Mesothelial cell of epicardium (in vitro differentiated cells): Measurements from ENCODE around the gene CTNNA2. TPM values are rescaled to one million over a fixed set of nuclear protein-coding genes. Genes with fewer than 3 reads are reported as not detected.

ENCODE experiments used
- DNase-seq, 2 experiments: peaks; one replicate each; pipeline ENCODE4 v3.0.0; 2021; ENCODE audit warnings: low spot score in 2 of 2; ENCODE audit not compliant: unreplicated experiment in 2 of 2
- H3K27ac Mint-ChIP-seq: 2 replicates; pipeline ENCODE4 v1.8.0; 2021; ENCODE audit warnings: mixed read lengths
- H3K27me3 Mint-ChIP-seq: 2 replicates; pipeline ENCODE4 v1.8.0; 2021; ENCODE audit warnings: low read depth, mixed read lengths
- H3K36me3 Mint-ChIP-seq: 2 replicates; pipeline ENCODE4 v1.8.0; 2021; ENCODE audit warnings: mixed read lengths
- H3K4me1 Mint-ChIP-seq: 2 replicates; pipeline ENCODE4 v1.8.0; 2021; ENCODE audit warnings: mixed read lengths
- H3K4me3 Mint-ChIP-seq: 2 replicates; pipeline ENCODE4 v1.8.0; 2021; ENCODE audit warnings: mild to moderate bottlenecking, moderate library complexity, mixed read lengths
- H3K9me3 Mint-ChIP-seq: 2 replicates; pipeline ENCODE4 v1.8.0; 2021; ENCODE audit warnings: mixed read lengths
- total RNA-seq: library from RNA; stranded (reverse); gene quantifications from 3 replicates; pipeline ENCODE4 v1.2.1, GENCODE V29; 2021
- TF ChIP-seq, protein P1 (sequence below): fragments of 200-600 bp; sonication (generic); IDR thresholded peaks from one replicate; pipeline ENCODE4 v1.5.0; 2021; ENCODE audit warnings: antibody characterized with exemption; ENCODE audit not compliant: unreplicated experiment

The CTNNA2 gene
- total RNA-seq, 1 donor from 2014 or later, result 4.9 TPM

DNA sequence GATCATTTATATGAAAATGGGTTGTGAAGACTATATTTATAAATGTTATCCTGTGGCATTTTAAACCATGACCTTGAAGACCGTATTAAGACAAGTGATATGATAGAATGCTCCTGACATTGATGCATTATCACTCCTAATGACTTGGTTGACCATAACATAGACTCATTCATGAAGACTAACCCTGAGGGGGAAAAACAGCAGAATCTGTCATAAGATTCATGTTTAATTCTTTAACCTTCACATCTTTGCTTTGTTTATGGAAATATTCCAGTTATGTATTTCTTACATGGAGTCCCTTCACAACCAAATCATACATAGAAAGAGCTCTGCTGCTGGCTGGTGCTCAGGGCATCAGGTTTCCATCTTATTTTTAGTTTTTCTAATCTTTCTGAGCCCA lies 78.4 kb downstream of the CTNNA2 start:
- H3K36me3 Mint-ChIP-seq, result no peaks in the 10 kb centered on the region
- no peak overlapping the region for H3K27ac Mint-ChIP-seq
- H3K9me3 Mint-ChIP-seq, result no peaks in the 10 kb centered on the region
- no peak overlapping the region for H3K4me3 Mint-ChIP-seq
- H3K4me1 Mint-ChIP-seq, result no peaks in the 10 kb centered on the region
- peaks cover 2% of the 10 kb centered on the region for H3K27me3 Mint-ChIP-seq
- TF ChIP-seq, protein P1, sequence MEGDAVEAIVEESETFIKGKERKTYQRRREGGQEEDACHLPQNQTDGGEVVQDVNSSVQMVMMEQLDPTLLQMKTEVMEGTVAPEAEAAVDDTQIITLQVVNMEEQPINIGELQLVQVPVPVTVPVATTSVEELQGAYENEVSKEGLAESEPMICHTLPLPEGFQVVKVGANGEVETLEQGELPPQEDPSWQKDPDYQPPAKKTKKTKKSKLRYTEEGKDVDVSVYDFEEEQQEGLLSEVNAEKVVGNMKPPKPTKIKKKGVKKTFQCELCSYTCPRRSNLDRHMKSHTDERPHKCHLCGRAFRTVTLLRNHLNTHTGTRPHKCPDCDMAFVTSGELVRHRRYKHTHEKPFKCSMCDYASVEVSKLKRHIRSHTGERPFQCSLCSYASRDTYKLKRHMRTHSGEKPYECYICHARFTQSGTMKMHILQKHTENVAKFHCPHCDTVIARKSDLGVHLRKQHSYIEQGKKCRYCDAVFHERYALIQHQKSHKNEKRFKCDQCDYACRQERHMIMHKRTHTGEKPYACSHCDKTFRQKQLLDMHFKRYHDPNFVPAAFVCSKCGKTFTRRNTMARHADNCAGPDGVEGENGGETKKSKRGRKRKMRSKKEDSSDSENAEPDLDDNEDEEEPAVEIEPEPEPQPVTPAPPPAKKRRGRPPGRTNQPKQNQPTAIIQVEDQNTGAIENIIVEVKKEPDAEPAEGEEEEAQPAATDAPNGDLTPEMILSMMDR, result no peak
- no peak for DNase-seq

DNA sequence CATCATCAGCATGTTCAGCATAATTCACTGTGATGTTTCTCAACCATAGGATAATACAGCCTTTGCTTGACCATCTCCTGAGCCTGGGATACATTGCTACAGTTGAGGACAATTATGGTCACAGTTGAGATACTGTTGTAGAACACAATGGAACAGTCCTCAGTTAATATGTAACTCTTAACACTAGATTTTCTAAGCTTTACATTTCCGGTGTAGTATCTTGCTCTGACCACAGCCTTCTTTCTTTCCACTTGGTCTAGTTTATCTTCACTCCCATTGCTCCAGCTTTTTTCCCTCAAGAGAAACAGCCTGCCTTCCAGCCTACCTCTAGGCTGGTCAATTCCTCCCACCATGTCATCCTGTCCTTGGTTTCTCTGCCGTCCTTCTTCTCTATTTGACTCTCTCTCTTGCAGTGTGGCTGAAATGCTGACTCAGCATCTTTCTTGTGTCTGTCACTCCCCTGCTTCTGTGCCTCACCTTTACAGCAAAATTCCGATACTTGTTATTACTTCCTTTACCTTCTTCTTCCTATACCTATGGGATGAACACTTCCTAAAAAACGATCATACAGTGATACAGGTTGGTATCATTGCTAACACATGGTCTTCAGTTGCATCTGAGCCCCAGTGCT lies 80.5 kb downstream of the CTNNA2 start:
- Mint-ChIP-seq H3K27ac (no peak overlapping the region), H3K27me3 (peaks cover 2% of the 10 kb centered on the region), H3K4me3 (no peak overlapping the region), H3K9me3 (no peaks in the 10 kb centered on the region), H3K4me1 (no peaks in the 10 kb centered on the region), H3K36me3 (no peaks in the 10 kb centered on the region)
- DNase-seq, result no peak
- TF ChIP-seq, protein P1, result no peak

DNA sequence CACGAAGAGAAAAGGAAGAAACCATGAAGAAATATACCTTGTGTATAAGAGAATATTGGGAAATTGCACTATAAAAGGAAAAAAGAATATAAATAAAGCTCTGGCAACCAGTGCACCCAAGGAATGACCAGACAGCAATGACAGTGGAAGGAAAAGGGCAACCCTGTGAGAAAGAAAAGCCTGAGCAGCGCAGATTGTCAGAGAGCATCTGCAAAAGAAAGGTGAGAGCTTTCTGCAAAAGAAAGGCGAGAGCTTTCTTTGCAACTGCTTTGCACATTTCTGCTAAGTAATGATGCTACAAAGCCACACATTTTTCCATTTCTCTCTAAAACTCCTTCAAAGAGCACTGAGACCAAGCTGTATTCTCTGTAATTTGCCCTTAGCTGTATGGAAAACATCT lies 83.6 kb downstream of the CTNNA2 start:
- no peak overlapping the region for H3K4me3 Mint-ChIP-seq
- peaks cover 2% of the 10 kb centered on the region for H3K27me3 Mint-ChIP-seq
- no peaks in the 10 kb centered on the region for H3K9me3 Mint-ChIP-seq
- TF ChIP-seq, protein P1, result no peak
- H3K27ac Mint-ChIP-seq, result no peak overlapping the region
- no peaks in the 10 kb centered on the region for H3K36me3 Mint-ChIP-seq
- no peak for DNase-seq
- H3K4me1 Mint-ChIP-seq, result no peaks in the 10 kb centered on the region

DNA sequence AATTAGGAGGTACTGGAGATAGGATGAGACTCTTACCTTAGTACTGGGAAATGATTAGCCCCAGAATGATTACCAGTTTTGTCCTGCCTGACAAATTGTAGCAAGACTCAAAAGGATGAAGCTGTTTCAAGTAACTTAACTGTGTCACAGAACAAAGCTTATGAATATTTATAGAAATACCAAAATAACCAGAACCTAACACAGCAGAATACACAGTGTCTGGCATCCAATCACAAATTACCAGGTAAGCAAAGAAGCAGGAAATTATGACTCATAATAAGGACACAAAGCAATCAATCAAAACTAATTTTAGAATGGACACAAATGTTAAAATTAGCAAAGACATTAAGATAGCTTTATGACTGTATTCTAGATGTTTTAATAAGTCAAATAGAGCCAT lies 91.9 kb downstream of the CTNNA2 start:
- no peak overlapping the region for H3K4me3 Mint-ChIP-seq

DNA sequence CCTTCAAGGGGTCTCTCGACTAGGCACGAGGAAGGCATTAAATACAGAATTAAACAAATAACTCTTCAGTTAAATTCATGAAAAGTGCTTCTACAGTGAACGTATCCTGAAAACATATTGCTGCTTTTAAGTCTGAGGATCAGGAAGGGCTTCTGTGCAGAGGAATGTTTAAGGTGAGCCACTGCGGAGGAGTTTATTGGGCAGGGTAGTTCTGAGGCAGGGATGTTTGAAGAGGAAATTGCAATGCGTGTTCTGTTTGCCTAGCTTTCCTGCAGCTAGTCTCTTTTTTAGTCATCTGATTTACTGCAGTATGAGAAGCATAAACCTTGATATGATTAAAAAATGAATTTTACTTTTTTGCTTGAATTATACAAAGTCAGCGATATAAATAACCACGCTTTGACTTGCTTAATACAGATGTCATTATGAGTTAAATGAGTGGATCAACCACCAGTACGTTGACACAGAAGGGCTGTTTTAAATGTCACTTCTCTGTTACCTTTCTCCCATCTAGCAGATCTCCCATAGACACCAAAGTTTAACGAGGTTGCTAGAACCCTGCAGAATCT lies 98.7 kb downstream of the CTNNA2 start:
- H3K27ac Mint-ChIP-seq, result no peak overlapping the region
- no peaks in the 10 kb centered on the region for H3K9me3 Mint-ChIP-seq
- H3K4me3 Mint-ChIP-seq, result no peak overlapping the region

More for the DNA sequence above, 91.9 kb downstream of the CTNNA2 start:
- Mint-ChIP-seq H3K4me1 (no peaks in the 10 kb centered on the region), H3K27ac (no peak overlapping the region), H3K9me3 (no peaks in the 10 kb centered on the region), H3K27me3 (no peaks in the 10 kb centered on the region), H3K36me3 (no peaks in the 10 kb centered on the region)
- TF ChIP-seq, protein P1, result no peak
- no peak for DNase-seq

More for the DNA sequence above, 98.7 kb downstream of the CTNNA2 start:
- no peaks in the 10 kb centered on the region for H3K27me3 Mint-ChIP-seq
- TF ChIP-seq, protein P1, result no peak
- no peak for DNase-seq
- no peaks in the 10 kb centered on the region for H3K4me1 Mint-ChIP-seq
- H3K36me3 Mint-ChIP-seq, result no peaks in the 10 kb centered on the region
